IMR-90 (cell line): ENCODE measurements around the gene PIGU. TPM values are rescaled to one million over a fixed set of nuclear protein-coding genes. Genes with fewer than 3 reads are reported as not detected.

Source experiments
- ATAC-seq: fragments of 200-7000 bp; cut with Tn5 transposase; 2 replicates; pipeline ENCODE4 v1.9.1; 2020; ENCODE audit warnings: low read depth, mild to moderate bottlenecking, moderate library complexity
- BruUV-seq: library from RNA; stranded (reverse); fragments of 400-500 nt; replicated peaks from 2 replicates; lab custom pipeline; 2021; lab: Mats Ljungman, UMichigan
- CTCF ChIA-PET: fragments of 300-600 bp; formaldehyde crosslinking; extraction: SDS; loops from one replicate; lab custom pipeline; 2021; ENCODE audit warnings: antibody characterized with exemption; lab: Yijun Ruan, JAX
- POLR2A ChIA-PET: fragments of 300-600 bp; sonication (Branson Sonifier 250); formaldehyde crosslinking; loops from one replicate; lab custom pipeline; 2022; ENCODE audit warnings: antibody characterized with exemption; ENCODE audit not compliant: unreplicated experiment; lab: Charles Lee
- DNase-seq: peaks from one replicate; pipeline ENCODE4 v3.0.0; 2013
- H2AFZ ChIP-seq: replicated peaks from 2 replicates; pipeline ENCODE3; 2013; ENCODE audit warnings: low read length, mild to moderate bottlenecking; ENCODE audit not compliant: poor library complexity
- H2AK5ac ChIP-seq: 2 replicates; pipeline ENCODE4 v1.6.1; 2013; ENCODE audit warnings: low read depth, low read length, inconsistent platforms
- H2AK9ac ChIP-seq: replicated peaks from 2 replicates; pipeline ENCODE3; 2013; ENCODE audit warnings: mild to moderate bottlenecking, low read depth, low read length, moderate library complexity; ENCODE audit not compliant: poor library complexity
- H2BK120ac ChIP-seq: 2 replicates; pipeline ENCODE4 v1.6.1; 2013; ENCODE audit warnings: low read depth, low read length, inconsistent platforms
- H2BK15ac ChIP-seq: 3 replicates; pipeline ENCODE4 v1.6.1; 2013; ENCODE audit warnings: low read depth, low read length, inconsistent platforms
- H2BK20ac ChIP-seq: 2 replicates; pipeline ENCODE4 v1.6.1; 2013; ENCODE audit warnings: low read depth, mild to moderate bottlenecking, inconsistent platforms, low read length, moderate library complexity
- H2BK5ac ChIP-seq: 2 replicates; pipeline ENCODE4 v1.6.1; 2013; ENCODE audit warnings: mild to moderate bottlenecking, low read depth, low read length, inconsistent platforms; ENCODE audit not compliant: poor library complexity, severe bottlenecking
- H3K14ac ChIP-seq: replicated peaks from 2 replicates; pipeline ENCODE4 v1.6.1; 2013; ENCODE audit warnings: low read depth, low read length, inconsistent platforms
- H3K18ac ChIP-seq: 2 replicates; pipeline ENCODE4 v1.6.1; 2013; ENCODE audit warnings: low read depth, low read length, control low read depth
- H3K23ac ChIP-seq: 2 replicates; pipeline ENCODE4 v1.6.1; 2013; ENCODE audit warnings: low read depth, low read length, inconsistent platforms
- H3K27ac ChIP-seq: 2 replicates; pipeline ENCODE4 v1.5.1; 2013; ENCODE audit warnings: mild to moderate bottlenecking, control low read depth, low read length; ENCODE audit not compliant: insufficient read depth
- H3K27me3 ChIP-seq: 2 replicates; pipeline ENCODE4 v1.6.1; 2013; ENCODE audit warnings: low read length; ENCODE audit not compliant: control insufficient read depth, insufficient read depth
- H3K36me3 ChIP-seq: 2 replicates; pipeline ENCODE4 v1.6.1; 2013; ENCODE audit warnings: low read length, mixed read lengths; ENCODE audit not compliant: control insufficient read depth, insufficient read depth
- H3K4ac ChIP-seq: 2 replicates; pipeline ENCODE4 v1.6.1; 2013; ENCODE audit warnings: low read depth, low read length, inconsistent platforms
- H3K4me1 ChIP-seq: 2 replicates; pipeline ENCODE4 v1.6.1; 2013; ENCODE audit warnings: low read length, mixed read lengths; ENCODE audit not compliant: control insufficient read depth, insufficient read depth
- H3K4me2 ChIP-seq: 2 replicates; pipeline ENCODE4 v1.6.1; 2013; ENCODE audit warnings: low read depth, mild to moderate bottlenecking, control low read depth, low read length, moderate library complexity
- H3K4me3 ChIP-seq: 2 replicates; pipeline ENCODE4 v1.5.1; 2013; ENCODE audit warnings: low read depth, mild to moderate bottlenecking, control low read depth, low read length, moderate library complexity; ENCODE audit not compliant: insufficient read depth
- H3K56ac ChIP-seq: 2 replicates; pipeline ENCODE4 v1.6.1; 2013; ENCODE audit warnings: low read length, inconsistent platforms; ENCODE audit not compliant: insufficient read depth; ENCODE audit errors: extremely low read depth
- H3K79me1 ChIP-seq, 2 experiments: 2 replicates each; pipeline ENCODE4 v1.6.1; 2013; ENCODE audit warnings: low read length in 2 of 2, inconsistent platforms in 1 of 2, low read depth in 1 of 2
- H3K9ac ChIP-seq: 2 replicates; pipeline ENCODE4 v1.6.1; 2013; ENCODE audit warnings: low read depth, low read length, control low read depth
- H3K9me1 ChIP-seq: 2 replicates; pipeline ENCODE4 v1.6.1; 2013; ENCODE audit warnings: low read length, inconsistent platforms; ENCODE audit not compliant: insufficient read depth
- H3K9me3 ChIP-seq: 2 replicates; pipeline ENCODE4 v1.6.1; 2013; ENCODE audit warnings: low read length; ENCODE audit not compliant: control insufficient read depth, insufficient read depth
- H4K20me1 ChIP-seq: 2 replicates; pipeline ENCODE4 v1.6.1; 2013; ENCODE audit warnings: low read length, inconsistent platforms; ENCODE audit not compliant: insufficient read depth
- H4K5ac ChIP-seq: 2 replicates; pipeline ENCODE4 v1.6.1; 2013; ENCODE audit warnings: mild to moderate bottlenecking, low read depth, low read length, control low read depth
- H4K8ac ChIP-seq, 2 experiments: 2 replicates each; pipeline ENCODE4 v1.6.1; 2013; ENCODE audit warnings: low read depth in 2 of 2, low read length in 2 of 2, control low read depth in 1 of 2, inconsistent platforms in 1 of 2
- H4K91ac ChIP-seq: 2 replicates; pipeline ENCODE4 v1.6.1; 2013; ENCODE audit warnings: low read depth, low read length, inconsistent platforms; ENCODE audit not compliant: insufficient read depth
- CEBPB ChIP-seq: IDR thresholded peaks from 2 replicates; pipeline ENCODE4 v1.6.1; 2012; ENCODE audit warnings: low read depth, low read length, improper control_type of control experiment
- FOS ChIP-seq: fragments of 150-350 bp; IDR thresholded peaks from 2 replicates; pipeline ENCODE4 v1.6.1; 2016; ENCODE audit warnings: low read depth, low read length
- MAFK ChIP-seq: IDR thresholded peaks from 2 replicates; pipeline ENCODE4 v1.6.1; 2012; ENCODE audit warnings: low read depth, low read length, improper control_type of control experiment
- RFX5 ChIP-seq: IDR thresholded peaks from 2 replicates; pipeline ENCODE4 v1.8.0; 2012; ENCODE audit warnings: low read depth, mild to moderate bottlenecking, low read length, moderate library complexity
- WGBS, 2 experiments: methylation state at CpG; one replicate each; pipeline versions ENCODE4 v1.1.5 to v1.1.7; 2013; ENCODE audit warnings: missing lambda C conversion rate in 2 of 2; ENCODE audit not compliant: insufficient read length in 1 of 2; ENCODE audit errors: extremely low coverage in 2 of 2; 5-methylcytosine and 5-hydroxymethylcytosine counted together
- dilution Hi-C: fragments of 300-500 bp; cut with HindIII; formaldehyde crosslinking; loops from one replicate; pipeline ENCODE4 v1.14.3; 2018; ENCODE audit warnings: low sequenced_read_pairs; ENCODE audit not compliant: unreplicated experiment
- in situ Hi-C: fragments of 300-500 bp; cut with MboI; formaldehyde crosslinking; loops from 3 replicates; pipeline ENCODE4 v1.14.3; 2019; ENCODE audit warnings: low sequenced_read_pairs, inconsistent platforms, mixed read lengths
- intact Hi-C: fragments of 100-400 bp; cut with micrococcal nuclease; formaldehyde crosslinking; loops from 2 replicates; pipeline ENCODE4 v1.10.0; 2022
- polyA plus RNA-seq, 3 experiments: library from polyadenylated mRNA; depleted of rRNA; stranded (reverse); fragments of >200 nt; gene quantifications; 2 replicates each; pipeline ENCODE4 v1.2.3, GENCODE V29; 2012; ENCODE audit warnings: low replicate concordance in 1 of 3
- total RNA-seq: library from RNA; depleted of rRNA; stranded (reverse); fragments of >200 nt; gene quantifications from 2 replicates; pipeline ENCODE4 v1.2.3, GENCODE V29; 2012

Gene PIGU
- total and polyA plus RNA-seq, 2 of the 4 experiments (the other 2 are of a cell fraction) = 11.1 to 31.1 TPM

DNA sequence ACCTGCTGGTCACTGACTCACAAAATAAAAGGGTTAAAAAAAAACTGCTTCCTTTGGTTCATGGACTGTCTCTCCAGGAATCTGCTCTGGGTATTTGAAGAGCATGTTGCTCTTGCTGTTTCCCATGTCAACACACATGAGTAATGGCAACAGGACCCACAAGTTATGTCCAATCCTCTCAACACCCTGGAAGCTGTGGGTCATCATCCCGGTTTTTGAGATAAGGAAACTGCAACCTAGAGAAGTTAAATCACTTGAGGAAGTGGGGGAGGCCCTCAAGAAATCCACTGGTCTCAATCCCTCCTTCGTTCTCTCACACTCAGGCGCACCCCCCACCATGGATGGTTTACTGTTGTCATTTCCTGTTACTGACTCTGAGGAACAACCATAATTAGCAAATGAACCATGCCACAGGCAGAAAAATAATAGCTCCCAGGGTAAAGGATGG is 106.0 kb downstream of the PIGU start:
- Histone ChIP-seq H4K20me1 (no peaks in the 10 kb centered on the region), H3K14ac (0 out of 2 replicates have a peak overlapping the region, but pooled peaks have one; percentile 3), H3K9ac (no peak overlapping the region), H3K36me3 (0 out of 2 replicates have a peak, but pooled peaks cover 1% of the 10 kb centered on the region), H3K4me3 (no peak overlapping the region), H3K79me1 (no peaks in the 10 kb centered on the region), H4K91ac (no peak overlapping the region), H2BK5ac (no peak overlapping the region), H3K9me3 (no peaks in the 10 kb centered on the region), H3K23ac (peak overlapping the region; percentile 41; the same call in 1 of the 2 replicates), H2AK9ac (no peak overlapping the region), H3K4me2 (no peak overlapping the region), H3K27me3 (no peaks in the 10 kb centered on the region), H3K4me1 (peaks cover 3% of the 10 kb centered on the region), H3K56ac (no peak overlapping the region), H3K4ac (peak overlapping the region; percentile 3; the same call in 1 of the 2 replicates), H2AFZ (no peak overlapping the region), H3K27ac (no peak overlapping the region), H3K18ac (no peak overlapping the region), H2BK15ac (no peak overlapping the region), H3K9me1 (peaks cover 18% of the 10 kb centered on the region), H2BK20ac (no peak overlapping the region; the same call in 1 of the 2 replicates), H4K5ac (no peak overlapping the region), H2BK120ac (no peak overlapping the region), H4K8ac (peak overlapping the region in 1 of 2 experiments; percentile 41; a peak in 1 of 4 replicates), H2AK5ac (no peak overlapping the region)
- intact Hi-C loops (loop anchor here (10.0 kb wide), 1 partner anchor 394 kb away; no protein-coding TSS in a partner anchor), in situ Hi-C loops (no loop called here), dilution Hi-C loops (no loop called here)
- CTCF ChIA-PET = interaction anchor here (0.5 kb wide), 1 partner anchor 164 kb away, joined by 3 read pairs; no protein-coding TSS in a partner anchor
- TF ChIP-seq MAFK = no peak
- peak; percentile 37; the same call in 1 of the 2 replicates for TF ChIP-seq FOS
- TF ChIP-seq RFX5 = no peak
- TF ChIP-seq CEBPB = peak; percentile 7; the same call in 1 of the 2 replicates
- no TSS peak for BruUV-seq
- no CpG with 5 or more reads among the region's 3 CpGs for WGBS, 2 experiments
- POLR2A ChIA-PET = no interaction called here
- peak; percentile 57 for ATAC-seq
- peak; percentile 81 for DNase-seq
